ENCODE measurements around the gene LRMDA. TPM values are rescaled to one million over a fixed set of nuclear protein-coding genes. Genes with fewer than 3 reads are reported as not detected.

The LRMDA gene
- total and polyA plus RNA-seq, 2 of the 8 experiments (the other 6 are each of a cell fraction or from before 2014, with no cell fraction given) = 0.86 to 2.8 TPM

GRCh38 chr10:75773231-75773780 is 341.9 kb downstream of the LRMDA start:
- ChIA-PET POLR2A (ENCODE audit: partially characterized antibody) (no interaction called here), CTCF (ENCODE audit: partially characterized antibody) (no interaction called here)
- H4K20me1 ChIP-seq (replicated peaks in 1 of 2; ENCODE audit: control insufficient read depth in 1 of 2, insufficient read depth in 2 of 2, low read length in 2 of 2) = no peaks in the 10 kb centered on the region
- no peak overlapping the region for H2AK5ac ChIP-seq (ENCODE audit: low read depth, low read length)
- H2AFZ ChIP-seq (ENCODE audit: low read length) = 0 out of 2 replicates have a peak overlapping the region, but pooled peaks have one; percentile 25
- H3K79me2 ChIP-seq (ENCODE audit: control insufficient read depth in 1 of 2, insufficient read depth in 2 of 2, low read length in 2 of 2) = no peaks in the 10 kb centered on the region
- H2BK15ac ChIP-seq (ENCODE audit: low read length) = no peak overlapping the region
- FAIRE-seq (no peak), DNase-seq (ENCODE audit: low read depth in 1 of 2, low spot score in 2 of 2) (no peak)
- no peak overlapping the region for H3K4me2 ChIP-seq (ENCODE audit: insufficient read depth in 1 of 2, low read depth in 2 of 2, low read length in 2 of 2)
- no peak overlapping the region for H4K8ac ChIP-seq (ENCODE audit: extremely low read depth, insufficient read depth, low read length)
- H2BK120ac ChIP-seq (replicated peaks; ENCODE audit: low read depth, low read length) = no peak overlapping the region
- WGBS, 2 experiments (ENCODE audit: extremely low coverage in 1 of 2, insufficient coverage in 1 of 2, insufficient read length in 1 of 2, insufficient replicate concordance in 2 of 2, low coverage in 1 of 2, low lambda C conversion rate in 2 of 2, missing lambda C conversion rate in 1 of 2) = 92% methylated on average over 5 of the region's 5 CpGs; no CpG with 5 or more reads in 1 of the 2 experiments
- no peaks in the 10 kb centered on the region; the same call in 1 of the 2 replicates for H3K23me2 ChIP-seq (ENCODE audit: low read depth, low read length)
- no peaks in the 10 kb centered on the region for H3K4me1 ChIP-seq (replicated peaks in 1 of 4; ENCODE audit: control insufficient read depth in 3 of 4, insufficient read depth in 4 of 4, low read length in 3 of 4)
- H3K27ac ChIP-seq (ENCODE audit: low read depth, low read length) = no peak overlapping the region
- no peaks in the 10 kb centered on the region for H3K9me3 ChIP-seq (ENCODE audit: insufficient read depth in 2 of 2, low read depth in 1 of 2, low read length in 1 of 2)
- no peaks in the 10 kb centered on the region for H3K79me1 ChIP-seq (ENCODE audit: low read depth, low read length)
- H3K23ac ChIP-seq (ENCODE audit: insufficient read length) = no peak overlapping the region
- no peak overlapping the region for H2BK5ac ChIP-seq (ENCODE audit: low read depth, low read length)
- no peaks in the 10 kb centered on the region for H3K27me3 ChIP-seq (replicated peaks in 1 of 4; ENCODE audit: control insufficient read depth in 3 of 4, extremely low read depth in 1 of 4, insufficient read depth in 3 of 4, low read length in 3 of 4)
- H3K56ac ChIP-seq (replicated peaks; ENCODE audit: insufficient read length, low read depth, low read length) = no peak overlapping the region
- no peaks in the 10 kb centered on the region for H3K36me3 ChIP-seq (ENCODE audit: control insufficient read depth in 2 of 4, insufficient read depth in 4 of 4, low read length in 3 of 4)
- H4K91ac ChIP-seq (replicated peaks; ENCODE audit: insufficient read length, low read length) = no peak overlapping the region
- no peak overlapping the region for H4K5ac ChIP-seq (ENCODE audit: insufficient read length, low read depth, low read length)
- H3K4ac ChIP-seq (replicated peaks; ENCODE audit: insufficient read length, low read depth, low read length) = no peak overlapping the region
- no peak overlapping the region for H3K4me3 ChIP-seq (ENCODE audit: extremely low read depth in 1 of 4, insufficient read depth in 2 of 4, low read depth in 3 of 4, low read length in 4 of 4)
- H2BK20ac ChIP-seq (ENCODE audit: low read length) = no peak overlapping the region
- H3K14ac ChIP-seq (ENCODE audit: insufficient read length) = no peak overlapping the region
- H3K18ac ChIP-seq (ENCODE audit: extremely low read depth, low read length) = no peak overlapping the region
- no peak overlapping the region for H2BK12ac ChIP-seq (ENCODE audit: low read depth, low read length)
- H3K9ac ChIP-seq (replicated peaks in 1 of 4; ENCODE audit: extremely low read depth in 1 of 4, low read depth in 3 of 4, low read length in 3 of 4) = no peak overlapping the region
- TF ChIP-seq KDM1A (IDR thresholded peaks at IDR 0.05; ENCODE audit: borderline replicate concordance, low read length) (no peak), SRF (IDR thresholded peaks at IDR 0.05; ENCODE audit: low read depth, low read length) (no peak), SIX5 (IDR thresholded peaks at IDR 0.05; ENCODE audit: low read depth, low read length) (no peak), FOSL1 (IDR thresholded peaks at IDR 0.05; ENCODE audit: insufficient read depth, low read depth, low read length) (no peak), NRF1 (IDR thresholded peaks at IDR 0.05; ENCODE audit: low read depth, low read length) (no peak), SP2 (IDR thresholded peaks at IDR 0.05; ENCODE audit: low read length) (no peak), SP1 (IDR thresholded peaks at IDR 0.05; ENCODE audit: low read depth, low read length) (no peak), BRCA1 (IDR thresholded peaks at IDR 0.05; ENCODE audit: low read depth, low read length) (no peak), TBP (IDR thresholded peaks at IDR 0.05; ENCODE audit: low read depth, low read length) (no peak), TAF1 (IDR thresholded peaks at IDR 0.05; ENCODE audit: low read depth, low read length) (no peak), JUN (IDR thresholded peaks at IDR 0.05; ENCODE audit: low read depth, low read length) (no peak), ZNF274 (IDR thresholded peaks at IDR 0.05; ENCODE audit: borderline replicate concordance, extremely low read depth, low read length) (no peak)
